Activated CD8-positive, alpha-beta memory T cell treated with anti-CD3 and anti-CD28 coated beads, Interleukin-2, amount 50 U/mL, for 1 hour (primary cell): ENCODE data around the gene CCDC78.
"Not testable (repeated sequence)": the region's sequence is repeated elsewhere in the genome, so short reads cannot be mapped to it uniquely, and the experiment has no call there.

Source experiments
- DNase-seq: peaks from one replicate; pipeline ENCODE4 v3.0.0-alpha.2; 2020; ENCODE audit errors: extremely low read depth

The CCDC78 gene

DNA sequence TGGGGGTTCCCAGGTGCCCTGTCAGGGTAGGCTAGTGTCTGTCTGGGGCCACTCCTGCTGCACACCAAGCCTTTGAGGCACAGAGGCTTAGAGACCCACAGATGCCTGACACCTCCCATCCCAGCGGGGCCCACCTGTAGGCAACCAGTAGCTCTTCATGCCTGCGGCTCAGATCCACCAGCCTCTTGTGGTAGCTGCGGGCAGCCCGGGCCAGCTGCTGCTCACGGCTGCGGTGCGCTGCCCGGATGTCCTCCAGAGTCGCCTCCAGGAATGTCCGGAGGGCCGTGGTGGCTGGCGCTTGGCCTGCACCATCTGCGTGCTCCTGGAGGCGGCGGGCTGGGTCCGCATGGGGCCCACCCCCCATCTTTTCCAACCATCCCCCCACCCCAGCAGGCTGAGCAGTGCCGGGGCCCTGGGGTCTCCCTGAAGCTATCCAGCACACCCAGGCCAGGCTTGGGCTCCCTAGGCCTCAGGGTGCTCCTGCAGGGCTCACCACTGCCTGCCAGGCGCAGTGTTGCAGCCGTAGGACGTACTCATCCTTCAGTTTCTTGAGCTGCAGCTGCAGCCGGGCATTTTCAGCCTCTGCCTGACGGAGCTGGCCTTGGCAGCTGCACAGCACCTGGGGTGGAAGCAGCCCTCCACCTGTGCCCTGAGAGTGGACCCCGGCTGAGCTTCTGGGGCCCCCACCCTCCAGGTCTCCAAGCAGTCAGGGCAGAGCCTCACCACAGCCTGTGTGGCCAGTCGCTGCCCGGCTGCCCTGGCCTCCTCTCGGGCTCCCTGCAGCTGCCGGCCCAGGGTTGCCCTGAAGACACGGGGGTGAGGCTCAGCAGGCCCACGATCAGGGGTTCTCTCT, 1.8 kb downstream of the CCDC78 start:
- no peak for DNase-seq

- DNase-seq, result no peak
Observed at GRCh38 chr16:723695-724094, 2.5 kb downstream of the CCDC78 start.

- no peak for DNase-seq
Observed at GRCh38 chr16:722835-723633, 3.2 kb downstream of the CCDC78 start.

DNA sequence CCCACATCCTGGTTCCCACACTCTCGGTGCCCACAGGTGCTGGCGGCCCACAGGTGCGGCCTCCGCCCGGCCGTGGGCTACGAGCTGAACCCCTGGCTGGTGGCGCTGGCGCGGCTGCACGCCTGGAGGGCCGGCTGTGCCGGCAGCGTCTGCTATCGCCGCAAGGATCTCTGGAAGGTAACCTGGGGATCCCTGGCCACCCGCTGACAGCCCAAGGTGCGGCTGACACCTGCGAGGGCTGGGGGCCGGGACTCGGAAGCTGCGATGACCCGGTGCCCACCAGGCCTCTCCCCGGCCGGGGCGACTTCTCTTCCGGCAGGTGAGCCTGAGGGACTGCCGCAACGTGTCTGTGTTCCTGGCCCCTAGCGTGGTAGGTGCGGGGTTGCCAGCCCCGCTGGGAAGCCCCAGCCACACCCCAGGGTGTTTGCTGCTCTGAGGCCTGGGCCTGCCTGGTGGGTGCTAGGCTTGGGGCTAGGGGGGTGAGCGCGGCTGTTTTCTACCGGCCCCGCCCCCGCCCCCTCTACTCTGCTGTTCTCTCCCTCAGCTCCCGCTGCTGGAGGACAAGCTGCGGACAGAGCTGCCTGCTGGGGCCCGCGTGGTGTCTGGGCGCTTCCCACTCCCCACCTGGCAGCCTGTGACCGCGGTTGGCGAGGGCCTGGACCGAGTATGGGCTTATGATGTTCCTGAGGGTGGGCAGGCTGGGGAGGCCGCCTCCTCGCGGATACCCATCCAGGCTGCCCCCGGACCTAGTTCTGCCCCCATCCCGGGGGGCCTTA, 4.3 kb downstream of the CCDC78 start:
- DNase-seq, result no peak

DNA sequence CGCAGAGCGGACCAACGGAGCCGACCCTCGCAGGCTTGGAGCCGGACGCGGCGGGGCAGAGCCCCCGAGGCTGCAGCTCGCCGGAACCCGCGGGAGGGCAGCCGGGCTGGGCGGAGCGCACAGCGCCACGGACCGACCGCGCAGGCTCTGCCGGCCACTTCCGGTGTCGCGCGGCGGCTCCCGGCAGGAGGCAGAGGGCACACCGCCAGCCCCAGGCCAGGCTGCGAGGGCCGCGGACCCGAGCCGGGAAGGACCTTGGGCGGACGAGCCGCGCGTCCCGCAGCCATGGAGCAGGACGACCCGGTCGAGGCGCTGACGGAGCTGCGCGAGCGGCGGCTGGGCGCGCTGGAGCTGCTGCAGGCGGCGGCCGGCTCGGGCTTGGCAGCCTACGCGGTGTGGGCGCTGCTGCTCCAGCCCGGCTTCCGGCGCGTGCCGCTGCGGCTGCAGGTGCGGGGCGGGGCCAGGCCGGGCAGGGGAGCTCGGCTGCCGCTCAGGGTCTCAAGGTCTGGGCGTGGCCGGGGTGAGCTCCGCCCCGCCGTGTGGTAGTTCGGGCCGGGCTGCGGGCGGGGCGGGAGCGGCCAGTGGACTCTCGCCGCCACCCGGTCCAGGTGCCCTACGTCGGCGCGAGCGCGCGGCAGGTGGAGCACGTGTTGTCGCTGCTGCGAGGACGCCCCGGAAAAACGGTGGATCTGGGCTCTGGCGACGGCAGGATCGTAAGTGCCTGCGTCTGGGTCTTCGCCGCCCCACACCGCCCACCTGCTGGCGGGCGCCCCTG, 5.1 kb downstream of the CCDC78 start, which contains the start of gene ANTKMT:
Gene ANTKMT, plus strand, starts transcription at position 157 of the 775 bp plus-strand sequence. Its CDS starts 129 bp downstream, at position 286.
- DNase-seq, result no peak

GRCh38 chr16:720447-720989, 5.7 kb downstream of the CCDC78 start:
- DNase-seq, result no peak

- no peak for DNase-seq
Observed at GRCh38 chr16:719815-720446, 6.3 kb downstream of the CCDC78 start.

GRCh38 chr16:718922-719321, 7.3 kb downstream of the CCDC78 start:
- DNase-seq, result no peak

DNA sequence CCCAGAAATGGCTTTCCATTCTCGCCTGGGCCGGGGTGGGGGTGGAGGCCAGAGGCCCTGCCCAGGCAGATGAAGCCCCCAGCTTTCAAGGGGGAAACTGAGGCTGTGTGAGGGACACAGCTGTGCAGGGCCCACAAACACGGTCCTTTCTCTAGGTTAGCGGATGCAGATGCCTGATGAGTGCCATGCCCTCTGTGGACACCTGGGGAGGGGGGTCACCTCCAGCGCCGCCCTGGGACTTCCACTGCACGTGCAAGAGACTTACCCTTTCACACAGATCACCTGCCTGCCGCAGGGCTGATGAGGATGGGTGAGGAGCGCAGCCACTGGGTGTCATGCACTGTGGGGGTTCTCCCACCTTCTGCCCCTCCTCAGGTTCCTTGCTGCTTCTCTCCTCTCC, 7.9 kb downstream of the CCDC78 start:
- DNase-seq, result no peak

DNA sequence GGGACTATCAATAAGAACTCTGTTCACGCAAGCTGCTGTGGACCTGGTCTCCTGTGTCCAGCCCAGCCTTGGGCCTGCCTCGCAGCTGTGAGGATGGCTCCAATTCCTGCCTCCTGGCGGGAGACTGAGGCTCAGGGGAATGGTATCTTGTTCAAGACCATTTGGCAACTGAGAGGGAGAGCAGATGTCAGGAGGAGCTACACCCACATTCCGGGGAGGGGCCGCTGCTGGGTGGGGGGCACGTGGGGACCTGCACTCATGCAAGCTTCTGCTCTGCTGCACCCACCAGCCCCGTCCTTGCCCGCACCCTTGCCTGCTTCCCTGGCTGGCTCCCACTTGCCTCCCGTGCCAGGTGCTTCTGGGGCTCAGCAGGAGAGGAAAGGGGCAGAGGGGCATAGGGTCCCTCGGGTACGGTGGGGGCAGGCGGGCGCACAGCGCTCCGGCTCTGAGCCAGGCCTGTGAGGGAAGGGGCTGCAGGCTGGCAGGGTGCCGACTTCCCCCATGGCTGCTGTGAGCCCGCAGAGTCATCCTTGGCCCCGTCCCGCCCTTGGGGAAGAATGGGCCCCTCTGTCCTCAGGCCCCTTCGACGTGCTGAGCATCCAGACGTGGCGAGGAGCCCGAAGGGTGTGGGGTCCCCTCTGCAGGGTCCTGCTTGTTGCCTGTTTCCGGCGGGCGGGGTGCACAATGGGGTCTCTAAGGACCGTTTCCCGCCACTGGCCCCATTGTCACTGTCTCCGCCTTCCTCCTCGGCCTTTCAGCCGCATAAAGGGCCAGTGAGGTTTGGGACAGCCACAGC, 8.6 kb downstream of the CCDC78 start:
- DNase-seq, result no peak

DNA sequence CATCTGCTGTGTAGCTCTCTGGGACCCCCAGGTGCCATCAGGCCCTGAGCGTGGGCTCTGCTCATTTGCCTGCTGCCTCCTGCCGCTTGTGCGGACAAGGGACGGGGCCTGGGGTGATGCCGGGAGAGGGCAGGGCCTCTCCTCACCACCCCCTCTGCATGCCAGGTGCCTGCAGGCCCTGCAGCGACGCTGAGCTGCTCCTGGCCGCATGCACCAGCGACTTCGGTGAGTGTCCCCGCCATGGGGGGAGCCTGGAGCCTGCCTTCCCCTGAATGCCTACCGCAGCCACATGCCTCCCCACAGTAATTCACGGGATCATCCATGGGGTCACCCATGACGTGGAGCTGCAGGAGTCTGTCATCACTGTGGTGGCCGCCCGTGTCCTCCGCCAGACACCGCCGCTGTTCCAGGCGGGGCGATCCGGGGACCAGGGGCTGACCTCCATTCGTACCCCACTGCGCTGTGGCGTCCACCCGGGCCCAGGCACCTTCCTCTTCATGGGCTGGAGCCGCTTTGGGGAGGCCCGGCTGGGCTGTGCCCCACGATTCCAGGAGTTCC, 9.4 kb downstream of the CCDC78 start:
- no peak for DNase-seq

DNA sequence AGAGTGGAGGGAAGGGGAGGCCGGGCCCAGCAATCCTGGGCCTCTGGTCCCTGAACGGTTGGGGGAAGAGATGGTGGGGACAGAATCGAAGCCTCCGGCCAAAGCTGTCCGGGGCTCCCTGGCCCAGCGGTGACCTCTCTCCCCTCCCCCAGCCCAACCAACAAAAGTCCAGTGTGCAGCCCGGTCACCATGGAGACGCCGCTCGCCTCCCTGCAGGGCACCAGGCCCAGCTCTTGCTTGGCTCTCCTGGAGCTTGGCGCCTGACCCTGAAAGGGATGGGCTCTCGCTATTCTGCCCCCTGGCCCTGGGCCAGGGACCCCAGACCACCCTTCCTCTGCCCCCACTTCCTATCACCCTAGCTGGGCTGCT, 10.1 kb downstream of the CCDC78 start:
- DNase-seq, result no peak

- DNase-seq, result no peak
Observed at GRCh38 chr16:715477-716199, 10.6 kb downstream of the CCDC78 start.

DNA sequence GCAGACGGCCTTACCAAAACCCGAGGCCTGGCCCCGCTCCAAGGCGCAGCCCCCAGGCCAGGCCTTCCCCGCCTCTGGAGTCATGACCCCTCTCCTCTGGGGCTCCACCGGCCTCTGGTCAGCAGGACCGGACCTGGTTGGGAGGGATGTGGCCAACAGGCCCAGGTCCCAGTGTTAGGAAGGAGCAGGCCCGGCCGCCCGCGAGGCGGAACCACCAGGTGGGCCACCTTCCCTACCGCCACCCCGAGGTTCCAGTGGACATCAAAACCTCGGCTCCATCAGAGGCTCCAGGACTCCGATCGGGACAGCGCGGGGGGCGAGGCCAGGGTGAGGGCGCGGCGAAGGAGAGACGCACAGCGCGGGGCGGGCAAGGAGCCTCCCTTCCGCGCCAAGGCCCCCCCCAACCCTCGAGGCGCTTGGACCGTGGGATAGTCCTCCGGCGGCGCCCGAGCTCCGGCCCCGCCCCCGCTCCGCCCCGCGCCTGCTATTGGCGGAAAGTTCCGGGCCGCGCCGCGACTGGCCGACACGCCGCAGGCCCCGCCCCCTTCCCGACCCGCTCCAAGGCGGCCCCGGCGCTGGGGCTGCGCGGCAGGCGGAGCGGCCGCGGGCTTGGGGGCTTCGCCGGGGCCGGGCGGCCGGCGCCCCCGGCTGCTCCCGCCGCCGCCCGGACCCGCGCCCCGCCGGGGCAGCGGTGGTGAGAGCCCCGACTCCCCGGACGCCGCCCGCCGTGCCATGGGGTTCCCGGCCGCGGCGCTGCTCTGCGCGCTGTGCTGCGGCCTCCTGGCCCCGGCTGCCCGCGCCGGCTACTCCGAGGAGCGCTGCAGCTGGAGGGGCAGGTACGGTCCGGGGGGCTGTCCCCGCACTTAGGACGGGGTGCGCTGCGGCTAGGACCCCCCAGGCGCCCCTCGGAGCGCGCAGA, 11.4 kb downstream of the CCDC78 start, which contains the start of gene METRN:
Gene METRN, plus strand, starts transcription at position 561 of the 919 bp plus-strand sequence. Its CDS starts 172 bp downstream, at position 733.
- DNase-seq, result peak; percentile 65

- no peak for DNase-seq
Observed at GRCh38 chr16:714079-714478, 12.2 kb downstream of the CCDC78 start.

DNA sequence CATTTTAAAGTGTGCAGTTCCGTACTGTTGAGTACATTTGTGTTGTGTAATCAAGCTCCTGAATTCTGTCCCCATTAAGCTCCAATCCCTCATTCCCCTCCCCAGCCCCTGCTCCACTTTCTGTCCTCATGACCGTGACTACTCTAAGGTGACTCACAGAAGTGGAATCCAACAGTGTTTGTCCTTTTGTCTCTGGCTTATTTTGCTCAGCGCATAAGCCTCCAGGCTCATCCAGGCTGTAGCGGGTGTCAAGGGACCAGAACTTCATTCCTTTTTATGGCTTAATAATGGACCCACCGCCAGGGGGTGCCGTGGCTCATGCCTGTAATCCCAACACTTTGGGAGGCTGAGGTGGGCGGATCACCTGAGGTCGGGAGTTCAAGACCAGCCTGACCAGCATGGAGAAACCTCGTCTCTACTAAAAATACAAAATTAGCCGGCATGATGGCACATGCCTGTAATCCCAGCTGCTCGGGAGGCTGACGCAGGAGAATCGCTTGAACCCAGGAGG, 13.4 kb downstream of the CCDC78 start:
- DNase-seq, result not testable (repeated sequence)
